D341Med (cell line): Measurements from ENCODE around the gene ZNF771.

Experiments used
- DNase-seq: peaks from one replicate; pipeline ENCODE4 v3.0.0; 2012; ENCODE audit warnings: low spot score

ZNF771 gene

DNA sequence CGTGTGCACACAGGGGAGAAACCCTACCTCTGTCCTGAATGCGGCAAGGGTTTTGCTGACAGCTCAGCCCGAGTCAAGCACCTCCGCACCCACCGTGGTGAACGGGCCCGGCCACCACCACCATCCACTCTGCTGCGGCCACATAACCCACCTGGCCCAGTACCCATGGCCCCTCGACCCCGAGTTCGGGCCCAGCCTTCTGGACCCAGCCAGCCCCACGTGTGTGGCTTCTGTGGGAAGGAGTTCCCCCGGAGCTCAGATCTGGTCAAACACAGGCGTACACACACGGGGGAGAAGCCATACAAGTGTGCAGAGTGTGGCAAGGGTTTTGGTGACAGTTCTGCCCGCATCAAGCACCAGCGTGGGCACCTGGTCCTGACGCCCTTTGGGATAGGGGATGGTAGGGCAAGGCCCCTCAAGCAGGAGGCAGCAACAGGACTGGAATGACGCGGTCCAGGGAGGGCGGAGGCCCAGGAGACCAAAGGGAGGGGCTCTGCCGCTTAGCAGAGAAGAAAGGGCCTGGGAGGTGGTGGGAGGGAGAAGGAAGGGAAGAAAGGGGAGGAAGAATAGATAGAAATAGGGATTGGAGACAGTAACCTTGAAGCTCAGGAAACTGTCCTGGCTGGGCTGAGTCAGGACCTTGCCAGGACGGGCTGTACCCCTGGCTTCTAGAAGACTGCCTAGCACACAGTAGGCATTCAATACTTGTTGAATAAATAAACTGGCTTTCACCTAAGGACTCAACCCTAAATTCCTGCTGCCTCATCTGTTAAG is 8.6 kb upstream of the ZNF771 start:
- DNase-seq = no peak

DNA sequence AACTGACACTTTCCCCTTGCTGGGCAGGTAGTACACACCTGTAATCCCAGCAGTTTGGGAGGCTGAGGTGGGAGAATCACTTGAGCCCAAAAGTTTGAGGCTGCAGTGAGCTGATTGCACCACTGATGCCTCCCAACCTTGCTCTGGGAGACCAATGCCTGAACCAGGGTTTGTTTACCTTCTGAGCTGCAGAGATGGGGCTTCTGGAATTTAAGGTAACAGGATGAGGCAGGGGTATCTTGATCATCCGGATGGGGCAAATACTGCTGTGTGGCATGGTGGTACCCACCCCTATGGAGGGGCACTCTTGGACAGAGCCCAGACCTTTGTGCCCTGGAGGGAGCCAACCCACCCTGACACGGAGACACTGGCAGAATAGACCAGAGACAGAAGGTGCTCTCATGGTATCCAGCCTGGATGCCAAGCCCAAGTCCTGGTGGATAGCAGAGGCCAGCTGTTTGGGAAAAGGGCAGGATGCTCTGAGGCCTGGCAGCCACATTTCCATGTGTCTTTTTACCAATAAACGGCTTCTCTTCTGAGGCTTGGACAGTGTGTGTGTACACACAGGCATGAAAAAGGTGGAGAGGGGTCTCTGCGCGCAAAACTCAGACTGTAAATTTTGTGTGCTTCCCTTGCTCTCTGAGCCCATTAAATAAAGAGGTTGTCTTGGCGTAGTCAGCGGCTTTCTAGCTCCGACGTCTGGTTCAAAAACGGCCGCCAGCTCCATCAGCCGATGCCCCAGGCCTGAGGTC is 7.8 kb upstream of the ZNF771 start:
- DNase-seq = no peak

DNA sequence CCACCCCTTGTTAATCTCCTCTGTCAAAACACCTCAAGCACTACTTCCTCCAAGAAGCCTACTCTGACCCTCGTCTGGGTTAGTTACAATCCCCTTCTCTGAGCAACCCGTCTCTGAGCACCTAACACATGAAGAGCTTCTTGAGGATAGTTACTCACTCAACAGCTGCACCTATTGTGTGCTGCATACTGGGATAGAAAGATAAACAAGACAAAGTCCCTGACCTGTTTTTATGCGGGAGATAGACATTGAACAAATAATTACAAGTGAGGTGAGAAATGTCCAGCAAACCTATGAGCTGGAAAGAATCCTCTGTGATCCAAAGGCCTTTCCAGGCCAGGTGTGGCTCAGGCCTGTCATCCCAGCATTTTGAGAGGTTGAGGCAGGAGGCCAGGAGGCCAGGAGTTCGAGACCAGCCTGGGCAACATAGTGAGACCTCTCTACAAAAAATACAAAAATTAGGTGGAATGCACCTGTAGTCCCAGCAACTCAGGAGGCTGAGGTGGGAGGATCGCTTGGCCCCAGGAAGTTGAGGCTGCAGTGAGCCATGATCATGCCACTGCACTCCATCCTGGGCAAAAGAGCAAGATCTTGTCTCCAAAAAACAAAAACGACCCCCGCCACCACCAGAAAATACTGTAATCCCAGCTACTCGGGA is 5.5 kb upstream of the ZNF771 start:
- no peak for DNase-seq

DNA sequence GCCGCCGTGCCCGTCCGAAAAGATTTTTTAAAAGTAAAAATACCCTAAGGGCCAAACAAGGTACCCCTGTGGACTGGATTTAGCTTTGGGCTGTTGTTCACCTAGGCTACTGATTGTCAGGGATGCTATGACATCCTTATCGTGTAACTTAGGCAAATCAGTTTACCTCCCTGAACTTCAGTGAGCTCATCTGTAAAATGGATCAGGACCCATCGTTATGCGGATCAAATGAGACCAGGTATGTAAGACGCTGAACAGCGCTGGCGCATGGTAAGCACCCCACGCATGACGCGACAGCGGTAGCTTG is 658 bp upstream of the ZNF771 start:
- DNase-seq = no peak

DNA sequence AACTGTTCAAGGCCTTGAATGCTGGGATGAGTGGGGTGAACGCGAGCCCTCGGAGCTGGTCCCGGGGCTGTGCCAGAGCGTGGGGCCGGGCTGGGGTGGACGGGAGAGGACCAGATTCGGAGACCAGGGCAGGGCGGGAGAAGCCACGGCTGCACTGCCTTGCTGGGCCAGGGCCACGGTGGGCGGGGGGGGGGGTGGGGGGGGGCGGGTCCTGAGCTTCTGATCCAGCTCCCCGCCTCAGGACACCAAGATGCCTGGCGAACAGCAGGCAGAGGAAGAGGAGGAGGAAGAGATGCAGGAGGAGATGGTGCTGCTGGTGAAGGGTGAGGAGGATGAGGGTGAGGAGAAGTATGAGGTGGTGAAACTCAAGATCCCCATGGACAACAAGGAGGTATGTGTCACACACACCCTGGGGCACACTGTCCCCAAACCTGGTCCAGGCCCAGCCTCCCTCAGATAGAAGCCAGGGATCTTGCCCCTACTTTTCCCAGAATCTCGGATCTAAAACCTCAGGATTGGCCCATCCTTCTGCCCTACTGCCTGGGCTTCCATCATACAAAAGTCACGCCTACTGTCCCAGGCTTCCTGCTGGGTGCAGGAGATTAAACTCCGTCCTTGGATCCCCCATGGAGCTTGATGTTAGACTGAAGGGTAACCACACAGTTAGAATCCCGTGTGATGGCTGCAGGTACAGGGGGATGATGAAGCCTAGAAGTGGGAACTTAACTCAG is 563 bp downstream of the ZNF771 start:
- DNase-seq = peak; percentile 52

DNA sequence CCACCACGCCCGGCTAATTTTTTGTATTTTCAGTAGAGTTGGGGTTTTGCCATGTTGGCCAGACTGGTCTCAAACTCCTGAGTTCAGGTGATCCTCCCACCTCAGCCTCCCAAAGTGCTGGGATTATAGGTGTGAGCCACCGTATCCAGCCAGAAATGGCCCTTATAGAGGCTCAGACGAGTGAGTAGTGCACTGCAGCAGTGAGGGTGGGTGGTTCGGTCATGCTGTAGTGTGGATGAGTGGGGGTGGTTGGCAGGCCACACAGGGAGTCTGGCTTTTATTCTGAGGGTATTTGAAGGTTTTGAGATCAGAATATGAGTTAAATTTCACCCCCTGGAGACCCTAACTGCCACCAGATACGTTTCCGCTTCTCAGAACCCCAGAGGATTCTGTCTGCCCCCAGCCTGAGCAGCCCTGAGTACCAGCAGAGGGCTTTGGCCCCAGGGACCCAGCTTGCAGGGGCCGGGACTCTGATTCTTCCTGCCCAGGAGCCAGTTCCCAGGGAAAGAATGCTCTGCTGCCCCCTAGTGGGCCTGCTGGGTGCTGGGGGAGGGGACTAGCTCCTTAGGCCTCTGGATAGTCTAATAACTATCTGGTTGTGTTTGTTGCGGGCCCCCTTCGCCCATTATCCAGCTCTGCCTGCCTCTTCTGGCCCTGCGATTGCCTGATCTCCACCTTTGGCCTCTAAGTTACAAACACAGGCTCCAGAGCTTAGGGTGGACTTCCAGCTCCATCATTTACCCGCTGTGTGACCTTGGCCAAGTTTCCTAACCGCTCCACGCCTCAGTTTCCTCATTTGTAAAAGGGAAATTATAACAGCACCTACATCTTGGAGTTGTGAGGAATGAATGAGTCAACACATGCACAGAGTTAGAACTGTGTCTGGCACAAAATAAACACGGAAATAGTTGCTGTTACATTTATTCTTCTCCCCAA is 2.0 kb downstream of the ZNF771 start:
- peak; percentile 88 for DNase-seq

DNA sequence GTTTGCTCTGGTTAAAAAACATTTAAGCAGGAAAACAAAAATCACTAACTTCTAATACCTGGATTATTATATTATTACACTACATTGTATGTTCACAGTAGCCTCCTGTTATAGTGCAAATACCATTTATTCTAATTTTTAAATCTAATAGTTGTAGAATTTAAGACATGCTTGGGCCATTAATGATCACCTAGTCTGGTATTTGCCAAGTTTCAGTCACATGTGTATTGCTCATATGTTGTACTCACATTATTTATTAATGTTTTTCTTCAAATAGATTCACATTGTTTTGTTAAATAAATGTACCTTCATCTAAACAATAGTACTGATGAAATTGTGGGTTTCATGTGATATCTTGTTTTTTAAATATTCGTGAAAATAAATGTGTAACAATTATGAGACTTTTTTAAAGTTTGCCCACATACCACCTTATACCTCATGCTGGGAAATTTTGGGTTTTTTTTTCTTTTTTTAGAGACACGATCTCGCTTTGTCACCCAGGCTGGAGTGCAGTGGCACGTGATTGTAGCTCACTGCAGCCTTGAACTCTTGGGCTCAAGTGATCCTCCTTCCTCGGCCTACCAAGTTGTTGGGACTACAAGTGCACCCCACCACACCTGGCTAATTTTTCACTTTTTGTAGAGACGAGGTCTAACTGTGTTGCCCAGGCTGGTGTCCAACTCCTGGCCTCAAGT is 5.9 kb downstream of the ZNF771 start:
- DNase-seq = no peak

DNA sequence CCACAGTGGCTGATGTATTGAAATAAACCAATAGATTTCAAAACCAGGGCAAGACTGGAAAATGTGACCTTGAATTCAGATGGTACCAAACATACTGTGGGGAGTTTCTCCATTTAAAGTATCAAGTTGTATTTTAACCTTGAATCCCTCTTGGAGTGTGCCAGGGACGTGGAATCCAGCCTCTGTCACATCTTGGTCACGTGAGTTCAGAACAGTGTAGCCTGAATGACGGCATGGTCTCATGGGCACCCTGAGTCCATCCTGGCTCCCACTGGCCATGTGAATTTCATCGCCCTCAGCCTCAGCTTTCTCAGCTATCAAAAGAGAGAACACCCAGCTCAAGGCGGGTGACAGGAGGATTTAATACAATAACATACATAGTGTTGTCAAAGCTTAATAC is 6.8 kb downstream of the ZNF771 start:
- no peak for DNase-seq

DNA sequence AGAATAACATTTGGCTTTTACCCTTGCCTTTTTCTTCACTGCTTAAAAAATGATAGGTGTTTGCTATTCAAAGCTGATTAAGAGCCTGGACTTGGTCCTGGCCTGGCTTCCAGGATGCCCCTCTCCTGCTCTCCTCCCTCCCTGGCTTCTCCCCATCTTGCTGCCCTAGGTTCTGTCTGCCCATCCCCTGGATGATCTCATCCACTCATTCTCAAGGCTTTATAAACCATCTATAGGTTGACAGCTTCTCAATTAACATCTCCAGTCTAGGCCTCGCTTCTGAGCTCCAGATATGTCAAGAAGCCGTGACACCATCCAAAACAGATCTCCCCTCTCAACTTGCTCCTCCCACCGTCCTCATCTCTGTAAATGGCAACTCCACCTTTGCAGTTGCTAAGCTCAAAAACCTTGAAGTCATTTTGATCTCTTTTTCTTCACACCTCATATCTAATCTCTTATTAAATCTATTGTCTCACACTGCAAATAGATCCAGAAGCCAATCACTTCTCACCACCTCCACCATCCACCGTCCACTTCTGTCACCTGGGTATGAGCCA is 8.7 kb downstream of the ZNF771 start:
- DNase-seq = no peak

DNA sequence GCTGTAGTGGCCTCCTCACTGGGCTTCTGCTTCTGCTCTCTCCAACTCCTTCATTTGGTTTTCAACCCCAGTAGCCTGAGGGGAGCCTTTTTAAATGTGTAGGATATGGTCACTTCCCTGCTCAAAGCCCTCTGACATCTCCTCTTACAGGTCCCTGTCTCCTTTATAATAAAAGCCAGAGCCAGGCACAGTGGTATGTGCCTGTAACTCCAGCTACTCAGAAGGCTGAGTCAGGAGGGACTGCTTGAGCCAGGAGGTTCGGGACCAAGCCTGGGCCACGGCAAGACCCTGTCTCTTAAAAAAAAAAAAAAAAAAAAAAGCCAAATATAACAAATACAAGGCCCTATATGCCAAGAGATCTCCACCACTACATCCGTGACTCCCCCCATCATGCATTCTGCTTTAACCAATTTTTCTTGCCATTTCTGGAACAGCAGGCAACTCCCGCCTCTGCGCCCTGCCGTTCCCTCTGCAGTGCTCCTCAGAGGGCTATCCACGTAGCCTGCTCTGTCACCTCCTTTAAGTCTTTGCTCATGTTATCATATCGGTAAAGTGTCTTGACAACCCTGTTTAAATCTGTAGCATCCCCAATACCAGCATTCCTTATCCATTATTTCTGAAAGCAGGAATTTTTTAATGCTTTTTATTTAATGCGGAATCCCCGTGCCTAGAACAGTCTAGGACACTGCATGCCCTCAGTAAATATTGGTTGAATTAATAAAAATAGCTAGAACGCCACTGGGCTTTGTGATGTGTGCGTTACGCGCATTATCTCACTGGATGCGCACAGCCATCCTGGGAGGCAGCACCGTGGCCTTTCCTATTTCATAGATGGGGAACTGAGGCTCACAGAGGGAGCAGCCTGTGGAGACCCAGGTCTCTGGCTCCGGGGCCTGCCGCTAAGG is 9.5 kb downstream of the ZNF771 start:
- no peak for DNase-seq

DNA sequence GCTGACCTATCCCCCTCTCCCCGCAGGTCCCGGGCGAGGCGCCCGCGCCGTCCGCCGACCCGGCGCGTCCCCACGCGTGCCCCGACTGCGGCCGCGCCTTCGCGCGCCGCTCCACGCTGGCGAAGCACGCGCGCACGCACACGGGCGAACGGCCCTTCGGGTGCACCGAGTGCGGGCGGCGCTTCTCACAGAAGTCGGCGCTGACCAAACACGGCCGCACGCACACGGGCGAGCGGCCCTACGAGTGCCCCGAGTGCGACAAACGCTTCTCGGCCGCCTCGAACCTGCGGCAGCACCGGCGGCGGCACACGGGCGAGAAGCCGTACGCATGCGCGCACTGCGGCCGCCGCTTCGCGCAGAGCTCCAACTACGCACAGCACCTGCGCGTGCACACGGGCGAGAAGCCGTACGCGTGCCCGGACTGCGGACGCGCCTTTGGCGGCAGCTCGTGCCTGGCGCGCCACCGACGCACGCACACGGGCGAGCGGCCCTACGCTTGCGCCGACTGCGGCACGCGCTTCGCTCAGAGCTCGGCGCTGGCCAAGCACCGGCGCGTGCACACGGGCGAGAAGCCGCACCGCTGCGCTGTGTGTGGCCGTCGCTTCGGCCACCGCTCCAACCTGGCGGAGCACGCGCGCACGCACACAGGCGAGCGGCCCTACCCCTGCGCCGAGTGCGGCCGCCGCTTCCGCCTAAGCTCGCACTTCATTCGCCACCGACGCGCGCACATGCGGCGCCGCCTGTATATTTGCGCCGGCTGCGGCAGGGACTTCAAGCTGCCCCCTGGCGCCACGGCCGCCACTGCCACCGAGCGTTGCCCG is 10.3 kb downstream of the ZNF771 start:
- DNase-seq = peak; percentile 92

DNA sequence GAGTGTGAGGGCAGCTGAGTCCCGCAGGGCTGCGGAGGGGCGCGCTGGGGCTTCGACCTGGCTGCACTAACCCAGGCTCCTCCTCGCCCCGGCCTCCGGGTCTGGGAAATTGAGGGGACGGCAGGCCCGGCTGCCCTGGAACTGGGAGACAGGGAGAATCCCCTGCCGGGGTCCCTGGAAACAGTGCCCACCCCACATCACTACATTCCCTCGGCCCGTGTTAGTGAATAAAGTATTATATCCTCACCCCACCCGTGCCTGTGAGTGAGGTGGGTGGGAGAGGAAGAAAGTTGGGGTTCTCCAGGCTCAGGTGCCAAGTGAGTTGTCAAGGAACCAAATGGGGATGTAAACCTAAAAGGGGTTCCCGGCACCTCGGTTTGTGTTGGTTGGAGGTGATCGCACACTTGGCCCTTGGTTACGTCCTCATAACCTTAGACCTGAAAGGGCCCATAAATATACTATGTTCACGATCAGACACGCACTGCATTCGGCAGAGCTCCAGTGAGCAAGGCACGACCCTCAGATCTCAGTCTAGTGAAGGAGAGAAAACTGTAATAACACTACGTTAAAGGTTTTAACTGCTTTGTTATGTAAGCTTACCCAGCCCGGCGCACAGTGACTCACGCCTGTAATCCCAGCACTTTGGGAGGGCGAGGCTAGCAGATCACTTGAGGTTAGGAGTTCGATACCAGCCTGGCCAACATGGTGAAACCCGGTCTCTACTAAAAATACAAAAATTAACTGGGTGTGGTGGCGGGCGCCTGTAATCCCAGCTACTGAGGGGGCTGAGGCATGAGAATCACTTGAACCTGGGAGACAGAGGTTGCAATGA is 11.2 kb downstream of the ZNF771 start:
- no peak for DNase-seq

DNA sequence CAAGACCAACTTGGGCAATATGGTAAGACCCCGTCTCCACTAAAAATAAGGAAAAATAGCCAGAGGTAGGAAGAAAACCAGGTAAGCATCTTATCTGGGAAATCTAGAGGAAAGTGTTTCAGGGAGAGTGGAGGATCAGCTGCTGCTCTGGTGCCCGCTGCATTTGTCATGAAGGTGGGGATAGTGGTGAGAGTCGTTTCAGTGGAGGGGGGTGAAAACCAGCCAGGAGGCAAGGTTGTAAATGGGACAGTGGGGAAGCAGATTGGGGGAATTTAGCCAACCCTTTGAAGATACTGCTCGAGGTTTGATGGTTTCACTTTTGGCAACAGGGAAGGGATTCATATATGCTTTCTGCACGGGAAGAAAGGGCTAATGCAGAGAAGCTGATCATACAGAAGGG is 13.6 kb downstream of the ZNF771 start:
- DNase-seq = no peak

DNA sequence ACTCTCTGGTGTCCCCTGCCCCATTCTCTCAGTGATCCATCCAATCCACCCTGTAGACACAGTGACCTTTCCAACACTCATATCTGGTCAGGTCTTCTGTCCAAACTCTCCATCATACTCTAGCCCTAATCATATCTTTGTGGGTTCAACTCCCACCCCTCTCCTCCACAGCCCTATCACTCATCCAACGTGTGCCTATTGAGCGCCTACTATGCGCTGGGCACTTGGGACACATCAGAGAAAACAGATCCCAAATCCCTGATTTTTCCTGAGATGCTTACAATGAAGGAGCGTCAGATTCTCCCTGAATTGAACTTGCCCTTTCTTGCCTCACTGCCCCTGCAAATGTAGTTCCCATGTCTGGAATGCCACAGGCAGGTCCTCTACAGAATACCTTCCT is 20.6 kb downstream of the ZNF771 start:
- DNase-seq = no peak

DNA sequence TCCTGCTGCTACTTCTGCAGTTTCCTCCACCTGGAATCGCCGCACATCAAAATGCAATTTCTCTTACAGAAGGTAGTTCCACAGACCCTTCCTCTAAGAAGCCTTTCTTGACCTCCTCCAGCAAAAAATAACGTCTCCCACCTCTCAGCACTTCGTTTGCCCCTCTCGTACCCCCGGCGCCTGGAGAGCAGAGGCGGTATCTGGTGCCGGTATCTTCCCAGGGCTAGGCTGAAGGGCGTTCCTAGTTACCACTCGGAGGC is 21.9 kb downstream of the ZNF771 start:
- DNase-seq = no peak

DNA sequence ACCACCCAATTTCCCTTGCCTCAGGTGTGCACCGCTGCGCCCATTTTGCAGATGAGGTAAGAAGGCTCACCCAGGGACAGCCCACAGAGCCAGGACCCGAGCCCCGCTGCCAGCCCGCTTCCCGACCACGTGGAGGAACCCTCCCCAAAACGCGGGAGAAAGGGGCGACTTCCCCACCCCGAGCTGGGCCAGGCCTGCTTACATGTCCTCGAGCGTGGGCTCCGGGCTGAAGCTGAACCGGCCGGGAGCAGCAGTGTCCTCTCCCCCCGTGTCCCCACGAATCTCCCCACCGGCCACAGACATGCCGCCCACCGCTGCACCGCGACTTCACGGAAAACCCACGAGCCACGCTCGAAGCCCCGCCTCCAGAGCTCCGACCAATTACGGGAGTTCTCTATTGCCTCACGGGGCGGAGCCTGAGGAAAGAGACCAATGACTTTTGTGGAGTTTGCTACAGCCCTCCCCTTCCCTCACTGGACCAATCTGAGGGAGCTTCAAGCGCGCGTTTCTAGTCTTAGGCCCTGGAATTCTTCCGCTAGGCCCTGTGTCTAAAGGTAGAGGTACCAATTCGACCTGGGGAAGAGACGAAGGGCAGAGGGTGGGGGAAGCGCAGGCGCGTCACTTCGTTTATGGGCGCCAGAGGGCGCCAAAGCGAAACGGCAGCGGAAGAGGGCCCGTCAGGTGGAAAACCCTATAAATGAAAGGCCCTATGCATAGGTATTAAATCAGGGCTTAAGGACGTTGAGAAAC is 22.4 kb downstream of the ZNF771 start, which contains the start of gene DCTPP1:
Gene DCTPP1 (minus strand): TSS at position 353 of the 750 bp plus-strand sequence. CDS start 50 bp downstream, at position 303.
- peak; percentile 88 for DNase-seq

DNA sequence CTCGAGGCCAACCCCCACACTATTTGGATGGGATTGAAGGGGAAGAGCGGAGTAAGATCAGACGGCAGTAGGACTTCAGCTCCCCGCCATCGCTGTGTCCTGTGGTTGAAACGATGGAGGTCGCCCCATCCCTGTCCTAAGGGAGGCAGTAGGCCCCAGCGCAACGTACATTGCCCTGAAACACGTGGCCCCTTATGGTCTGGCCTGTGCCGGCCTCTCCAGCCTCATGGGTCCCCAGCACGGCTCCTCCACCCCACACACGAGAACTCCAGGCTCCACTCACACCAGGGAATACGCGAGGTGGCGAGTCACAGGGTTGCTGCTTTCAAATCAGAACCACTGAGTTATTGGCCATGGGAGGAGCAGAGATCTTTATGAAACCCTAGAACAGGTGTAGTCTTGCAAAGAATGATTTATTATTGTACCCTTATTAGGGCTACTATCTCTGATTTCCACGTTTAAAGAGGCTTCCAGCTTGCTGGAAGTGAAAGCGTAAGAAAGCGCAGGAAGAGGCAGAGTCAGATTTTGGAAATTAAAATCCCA is 23.1 kb downstream of the ZNF771 start:
- peak; percentile 64 for DNase-seq
